SK-N-SH (cell line): ENCODE measurements around the gene PTER. TPM values are rescaled to one million over a fixed set of nuclear protein-coding genes. Genes with fewer than 3 reads are reported as not detected.

Experiments
- CTCF ChIA-PET: fragments of 300-600, 350-600 bp; formaldehyde crosslinking; extraction: SDS; loops from one replicate; lab custom pipeline; 2021; lab: Yijun Ruan, JAX
- POLR2A ChIA-PET: fragments of 350-600 bp; sonication (Branson Sonifier 250); formaldehyde crosslinking; extraction: SDS; loops from one replicate; lab custom pipeline; 2020; ENCODE audit warnings: antibody characterized with exemption, inconsistent platforms; lab: Yijun Ruan, JAX
- DNase-seq: peaks from one replicate; pipeline ENCODE4 v3.0.0; 2012
- H2AFZ ChIP-seq: fragments of 200-600 bp; sonication (generic); 2 replicates; pipeline ENCODE4 v1.8.1; 2016; ENCODE audit warnings: antibody characterized with exemption, mild to moderate bottlenecking, low read depth
- H3F3A ChIP-seq: fragments of 200-600 bp; sonication (generic); replicated peaks from 2 replicates; pipeline ENCODE3; 2016; ENCODE audit warnings: antibody characterized with exemption, mild to moderate bottlenecking; ENCODE audit not compliant: insufficient read depth
- H3K27ac ChIP-seq, 2 experiments: fragments of 200-500 bp in 1 of 2; fragments of 200-600 bp in 1 of 2; sonication (Bioruptor generic) in 1 of 2; sonication (generic), shearing (Covaris generic) in 1 of 2; 2 replicates each; pipeline versions ENCODE4 v1.5.1 to v1.6.1; 2014 to 2016; ENCODE audit warnings: low read depth in 2 of 2, inconsistent platforms in 1 of 2, low read length in 1 of 2, mild to moderate bottlenecking in 1 of 2, mixed read lengths in 1 of 2
- H3K27me3 ChIP-seq: fragments of 200-600 bp; sonication (generic), shearing (Covaris generic); 2 replicates; pipeline ENCODE4 v1.6.1; 2016; ENCODE audit warnings: mixed run types; ENCODE audit not compliant: insufficient read depth
- H3K36me3 ChIP-seq, 2 experiments: fragments of 200-500 bp in 1 of 2; fragments of 200-600 bp in 1 of 2; sonication (Bioruptor generic) in 1 of 2; sonication (generic) in 1 of 2; replicated peaks in 1 of 2; 2 replicates each; pipeline versions ENCODE3 to v1.5.1; 2014 to 2016; ENCODE audit warnings: low read length in 1 of 2, mild to moderate bottlenecking in 1 of 2; ENCODE audit not compliant: insufficient read depth in 2 of 2, control insufficient read depth in 1 of 2
- H3K4me1 ChIP-seq, 2 experiments: fragments of 200-500 bp in 1 of 2; fragments of 200-600 bp in 1 of 2; sonication (Bioruptor generic) in 1 of 2; sonication (generic), shearing (Covaris generic) in 1 of 2; 2 replicates each; pipeline versions ENCODE4 v1.5.1 to v1.6.1; 2014 to 2016; ENCODE audit warnings: low read depth in 1 of 2, low read length in 1 of 2, mixed run types in 1 of 2; ENCODE audit not compliant: insufficient read depth in 2 of 2, control insufficient read depth in 1 of 2
- H3K4me2 ChIP-seq: fragments of 200-600 bp; sonication (generic), shearing (Covaris generic); 2 replicates; pipeline ENCODE4 v1.6.1; 2017; ENCODE audit warnings: mixed run types
- H3K4me3 ChIP-seq, 2 experiments: fragments of 200-500 bp in 1 of 2; fragments of 200-600 bp in 1 of 2; sonication (Bioruptor generic) in 1 of 2; sonication (generic), shearing (Covaris generic) in 1 of 2; 2 replicates each; pipeline versions ENCODE4 v1.5.1 to v1.8.1; 2014 to 2016; ENCODE audit warnings: low read depth in 2 of 2, inconsistent platforms in 1 of 2, low read length in 1 of 2, mild to moderate bottlenecking in 1 of 2, mixed read lengths in 1 of 2, moderate library complexity in 1 of 2
- H3K79me2 ChIP-seq: fragments of 200-600 bp; sonication (generic); 2 replicates; pipeline ENCODE4 v1.8.1; 2017; ENCODE audit warnings: mild to moderate bottlenecking; ENCODE audit not compliant: insufficient read depth
- H3K9ac ChIP-seq: fragments of 200-600 bp; sonication (generic); 2 replicates; pipeline ENCODE4 v1.6.1; 2017; ENCODE audit warnings: mixed run types
- H3K9me2 ChIP-seq: fragments of 200-600 bp; sonication (generic); 2 replicates; pipeline ENCODE4 v1.6.1; 2017; ENCODE audit warnings: mixed run types
- H3K9me3 ChIP-seq: fragments of 200-600 bp; sonication (generic); 2 replicates; pipeline ENCODE4 v1.6.1; 2017; ENCODE audit warnings: mixed run types, mild to moderate bottlenecking, moderate library complexity
- H4K20me1 ChIP-seq: fragments of 200-600 bp; sonication (generic); 2 replicates; pipeline ENCODE4 v1.6.1; 2017; ENCODE audit warnings: mild to moderate bottlenecking, mixed run types; ENCODE audit not compliant: insufficient read depth
- CHD2 ChIP-seq: fragments of 150-350 bp; IDR thresholded peaks from 2 replicates; pipeline ENCODE4 v1.6.1; 2018; ENCODE audit warnings: low read length; ENCODE audit not compliant: partially characterized antibody
- FOXM1 ChIP-seq: IDR thresholded peaks from 2 replicates; pipeline ENCODE4 v1.4.0; 2012; ENCODE audit warnings: low read depth, mild to moderate bottlenecking
- GATA2 ChIP-seq: sonication (generic); formaldehyde crosslinking; IDR thresholded peaks from 2 replicates; pipeline ENCODE4 v1.5.0; 2020; ENCODE audit warnings: mild to moderate bottlenecking, missing genetic modification reagents
- IRF3 ChIP-seq: fragments of 150-350 bp; IDR thresholded peaks from 2 replicates; pipeline ENCODE4 v1.6.1; 2016; ENCODE audit warnings: mild to moderate bottlenecking, low read depth, low read length
- MAX ChIP-seq: IDR thresholded peaks from 2 replicates; pipeline ENCODE4 v1.4.0; 2012; ENCODE audit warnings: low read depth
- NRF1 ChIP-seq: IDR thresholded peaks from 2 replicates; pipeline ENCODE4 v1.6.1; 2012; ENCODE audit warnings: low read depth, mild to moderate bottlenecking, low read length
- REST ChIP-seq: IDR thresholded peaks from 2 replicates; pipeline ENCODE4 v1.6.1; 2012; ENCODE audit warnings: mild to moderate bottlenecking, low read depth, low read length, moderate library complexity
- TCF12 ChIP-seq: IDR thresholded peaks from 2 replicates; pipeline ENCODE4 v1.4.0; 2012
- TEAD4 ChIP-seq: IDR thresholded peaks from 2 replicates; pipeline ENCODE4 v1.4.0; 2012; ENCODE audit warnings: mild to moderate bottlenecking, borderline replicate concordance; ENCODE audit not compliant: insufficient read depth
- USF1 ChIP-seq: IDR thresholded peaks from 2 replicates; pipeline ENCODE4 v1.4.0; 2012; ENCODE audit warnings: low read depth, borderline replicate concordance
- USF2 ChIP-seq: fragments of 150-350 bp; IDR thresholded peaks from 2 replicates; pipeline ENCODE4 v1.6.1; 2017; ENCODE audit warnings: antibody characterized with exemption, low read length, low read depth, borderline replicate concordance
- YY1 ChIP-seq: IDR thresholded peaks from 2 replicates; pipeline ENCODE4 v1.4.0; 2012; ENCODE audit warnings: low read depth, mild to moderate bottlenecking
- WGBS: methylation state at CpG from one replicate; pipeline ENCODE4 v1.1.6; 2017; ENCODE audit warnings: low lambda C conversion rate; 5-methylcytosine and 5-hydroxymethylcytosine counted together
- polyA plus RNA-seq, 3 experiments: library from polyadenylated mRNA; depleted of rRNA; stranded (reverse); fragments of >200 nt; gene quantifications; 2 replicates each; pipeline ENCODE4 v1.2.3, GENCODE V29; 2012

Gene PTER
- polyA plus RNA-seq, 1 of the 3 experiments (the other 2 are of a cell fraction) = not detected

GRCh38 chr10:16470747-16471146 lies 33.9 kb downstream of the PTER start:
- no peaks in the 10 kb centered on the region for H4K20me1 ChIP-seq
- CTCF ChIA-PET = interaction anchor here (1.4 kb wide), 1 partner anchor 74 kb away, joined by 3 read pairs; no protein-coding TSS in a partner anchor
- no peak overlapping the region for H2AFZ ChIP-seq
- no peak overlapping the region for H3K4me2 ChIP-seq
- H3K36me3 ChIP-seq = no peaks in the 10 kb centered on the region
- no peaks in the 10 kb centered on the region for H3K27me3 ChIP-seq
- no peak for TF ChIP-seq GATA2
- no peak for TF ChIP-seq TEAD4
- no peak for DNase-seq
- no peak overlapping the region for H3K4me3 ChIP-seq
- H3K9me3 ChIP-seq = no peaks in the 10 kb centered on the region
- H3F3A ChIP-seq = no peaks in the 10 kb centered on the region
- H3K4me1 ChIP-seq = no peaks in the 10 kb centered on the region
- H3K9ac ChIP-seq = no peak overlapping the region
- H3K27ac ChIP-seq = no peak overlapping the region
- no peaks in the 10 kb centered on the region for H3K9me2 ChIP-seq
- WGBS = 53% methylated on average over 5 of the region's 5 CpGs
- no peaks in the 10 kb centered on the region for H3K79me2 ChIP-seq
- POLR2A ChIA-PET = no interaction called here

- Histone ChIP-seq H3K4me2 (no peak overlapping the region), H3K79me2 (no peaks in the 10 kb centered on the region), H3K9me2 (no peaks in the 10 kb centered on the region), H2AFZ (no peak overlapping the region), H3K9ac (no peak overlapping the region), H3K4me3 (no peak overlapping the region), H3K36me3 (no peaks in the 10 kb centered on the region), H3F3A (no peaks in the 10 kb centered on the region), H4K20me1 (no peaks in the 10 kb centered on the region), H3K9me3 (no peaks in the 10 kb centered on the region), H3K27ac (no peak overlapping the region), H3K4me1 (no peaks in the 10 kb centered on the region), H3K27me3 (no peaks in the 10 kb centered on the region)
- ChIA-PET POLR2A (no interaction called here), CTCF (no interaction called here)
- no peak for DNase-seq
- WGBS = 29% methylated on average over 3 of the region's 3 CpGs
- TF ChIP-seq YY1 (no peak), CHD2 (no peak), USF1 (no peak), TCF12 (no peak), GATA2 (no peak), TEAD4 (no peak), MAX (no peak), USF2 (no peak), FOXM1 (no peak), IRF3 (no peak), NRF1 (no peak), REST (no peak)
These were observed 36.0 kb downstream of the PTER start for GRCh38 chr10:16472828-16473227.
